Endothelial cell (in vitro differentiated cells): ENCODE measurements around the gene EXOSC5. TPM values are rescaled to one million over a fixed set of nuclear protein-coding genes. Genes with fewer than 3 reads are reported as not detected.

Source experiments
- DNase-seq: peaks from one replicate; pipeline ENCODE4 v3.0.0; 2021; ENCODE audit warnings: low spot score
- H3K27ac Mint-ChIP-seq: one replicate; pipeline ENCODE4 v1.8.0; 2021; ENCODE audit warnings: mixed read lengths, inconsistent platforms; ENCODE audit not compliant: unreplicated experiment
- H3K27me3 Mint-ChIP-seq: one replicate; pipeline ENCODE4 v1.8.0; 2021; ENCODE audit warnings: mild to moderate bottlenecking, moderate library complexity, mixed read lengths, inconsistent platforms; ENCODE audit not compliant: unreplicated experiment
- H3K36me3 Mint-ChIP-seq: one replicate; pipeline ENCODE4 v1.8.0; 2021; ENCODE audit warnings: mild to moderate bottlenecking, low read depth, mixed read lengths, inconsistent platforms; ENCODE audit not compliant: unreplicated experiment
- H3K4me1 Mint-ChIP-seq: one replicate; pipeline ENCODE4 v1.8.0; 2021; ENCODE audit warnings: mild to moderate bottlenecking, mixed read lengths, inconsistent platforms; ENCODE audit not compliant: unreplicated experiment
- H3K4me3 Mint-ChIP-seq: one replicate; pipeline ENCODE4 v1.8.0; 2021; ENCODE audit warnings: mild to moderate bottlenecking, mixed read lengths, inconsistent platforms; ENCODE audit not compliant: unreplicated experiment
- H3K9me3 Mint-ChIP-seq: one replicate; pipeline ENCODE4 v1.8.0; 2021; ENCODE audit warnings: mixed read lengths, inconsistent platforms; ENCODE audit not compliant: unreplicated experiment
- total RNA-seq: library from RNA; stranded (reverse); fragmentation: NEBNext Ultra II Directional; extraction: Animal tissue kit (Norgen Biotek cat#: 25700); gene quantifications from one replicate; pipeline ENCODE4 v1.2.1, GENCODE V29; 2021; ENCODE audit not compliant: unreplicated experiment
- TF ChIP-seq, protein P1 (sequence below): fragments of 200-600 bp; sonication (generic); IDR thresholded peaks from one replicate; pipeline ENCODE4 v1.5.0; 2021; ENCODE audit warnings: antibody characterized with exemption; ENCODE audit not compliant: unreplicated experiment

The EXOSC5 gene
- total RNA-seq, 1 donor from 2014 or later, result 15.2 TPM

GRCh38 chr19:41426116-41426841 lies 29.1 kb upstream of the EXOSC5 start:
- TF ChIP-seq, protein P1, sequence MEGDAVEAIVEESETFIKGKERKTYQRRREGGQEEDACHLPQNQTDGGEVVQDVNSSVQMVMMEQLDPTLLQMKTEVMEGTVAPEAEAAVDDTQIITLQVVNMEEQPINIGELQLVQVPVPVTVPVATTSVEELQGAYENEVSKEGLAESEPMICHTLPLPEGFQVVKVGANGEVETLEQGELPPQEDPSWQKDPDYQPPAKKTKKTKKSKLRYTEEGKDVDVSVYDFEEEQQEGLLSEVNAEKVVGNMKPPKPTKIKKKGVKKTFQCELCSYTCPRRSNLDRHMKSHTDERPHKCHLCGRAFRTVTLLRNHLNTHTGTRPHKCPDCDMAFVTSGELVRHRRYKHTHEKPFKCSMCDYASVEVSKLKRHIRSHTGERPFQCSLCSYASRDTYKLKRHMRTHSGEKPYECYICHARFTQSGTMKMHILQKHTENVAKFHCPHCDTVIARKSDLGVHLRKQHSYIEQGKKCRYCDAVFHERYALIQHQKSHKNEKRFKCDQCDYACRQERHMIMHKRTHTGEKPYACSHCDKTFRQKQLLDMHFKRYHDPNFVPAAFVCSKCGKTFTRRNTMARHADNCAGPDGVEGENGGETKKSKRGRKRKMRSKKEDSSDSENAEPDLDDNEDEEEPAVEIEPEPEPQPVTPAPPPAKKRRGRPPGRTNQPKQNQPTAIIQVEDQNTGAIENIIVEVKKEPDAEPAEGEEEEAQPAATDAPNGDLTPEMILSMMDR, result no peak
- Mint-ChIP-seq H3K4me3 (peak overlapping the region; percentile 42), H3K27me3 (peaks cover 10% of the 10 kb centered on the region), H3K27ac (no peak overlapping the region), H3K4me1 (peaks cover 32% of the 10 kb centered on the region), H3K9me3 (no peaks in the 10 kb centered on the region), H3K36me3 (peaks cover 12% of the 10 kb centered on the region)
- DNase-seq, result no peak

- H3K36me3 Mint-ChIP-seq, result peaks cover 18% of the 10 kb centered on the region
- no peak for DNase-seq
- TF ChIP-seq, protein P1, result no peak
- peak overlapping the region; percentile 42 for H3K4me3 Mint-ChIP-seq
- H3K27ac Mint-ChIP-seq, result no peak overlapping the region
- peaks cover 37% of the 10 kb centered on the region for H3K4me1 Mint-ChIP-seq
- H3K9me3 Mint-ChIP-seq, result no peaks in the 10 kb centered on the region
- H3K27me3 Mint-ChIP-seq, result peaks cover 8% of the 10 kb centered on the region
These were observed 28.3 kb upstream of the EXOSC5 start for GRCh38 chr19:41425174-41426115.

- no peak overlapping the region for H3K4me3 Mint-ChIP-seq
- peaks cover 43% of the 10 kb centered on the region for H3K4me1 Mint-ChIP-seq
- H3K9me3 Mint-ChIP-seq, result no peaks in the 10 kb centered on the region
- peaks cover 23% of the 10 kb centered on the region for H3K36me3 Mint-ChIP-seq
- TF ChIP-seq, protein P1, result no peak
- no peak overlapping the region for H3K27ac Mint-ChIP-seq
- no peak for DNase-seq
- H3K27me3 Mint-ChIP-seq, result peaks cover 12% of the 10 kb centered on the region
These were observed 27.4 kb upstream of the EXOSC5 start for GRCh38 chr19:41424335-41425173.

DNA sequence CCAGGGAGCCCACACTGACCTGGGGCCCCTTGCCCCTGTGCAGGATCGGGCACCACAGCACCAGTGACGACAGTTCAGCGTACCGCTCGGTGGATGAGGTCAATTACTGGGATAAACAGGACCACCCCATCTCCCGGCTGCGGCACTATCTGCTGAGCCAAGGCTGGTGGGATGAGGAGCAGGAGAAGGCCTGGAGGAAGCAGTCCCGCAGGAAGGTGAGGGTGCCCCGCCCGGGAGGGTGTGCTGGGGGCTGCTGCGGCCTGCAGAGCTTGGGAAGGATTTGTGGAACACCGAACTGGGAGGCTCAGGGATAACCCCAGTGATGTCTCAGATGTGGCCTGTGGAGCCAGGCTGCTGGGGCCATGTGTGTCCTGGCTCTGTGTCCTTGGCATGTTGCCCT lies 25.8 kb upstream of the EXOSC5 start:
- TF ChIP-seq, protein P1, result no peak
- Mint-ChIP-seq H3K27me3 (peaks cover 13% of the 10 kb centered on the region), H3K4me1 (peaks cover 31% of the 10 kb centered on the region), H3K27ac (peak overlapping the region; percentile 38), H3K36me3 (peaks cover 32% of the 10 kb centered on the region), H3K4me3 (no peak overlapping the region), H3K9me3 (no peaks in the 10 kb centered on the region)
- no peak for DNase-seq
